OCI-LY3 (cell line): ENCODE data around the gene FADS1.

Source experiments
- H2AFZ ChIP-seq: fragments of 200-600, 300-600 bp; shearing (Covaris generic); 2 replicates; pipeline ENCODE4 v1.6.0; 2014; ENCODE audit warnings: antibody characterized with exemption, low read depth, low read length
- H3K27ac ChIP-seq: fragments of 200-600, 300-600 bp; sonication (generic); 2 replicates; pipeline ENCODE4 v1.5.1; 2014; ENCODE audit warnings: mild to moderate bottlenecking, low read length, moderate library complexity, mixed read lengths
- H3K27me3 ChIP-seq: fragments of 200-600, 300-600 bp; sonication (generic); 2 replicates; pipeline ENCODE4 v1.6.1; 2014; ENCODE audit warnings: low read depth, low read length, mixed read lengths
- H3K36me3 ChIP-seq: fragments of 200-600, 300-600 bp; sonication (generic); replicated peaks from 2 replicates; pipeline ENCODE3; 2014; ENCODE audit warnings: low read depth, low read length, mixed read lengths
- H3K4me1 ChIP-seq: fragments of 300-600, 200-600 bp; sonication (generic); 2 replicates; pipeline ENCODE4 v1.6.1; 2014; ENCODE audit warnings: low read length, mixed read lengths
- H3K4me2 ChIP-seq: fragments of 200-600, 300-600 bp; sonication (generic); 2 replicates; pipeline ENCODE4 v1.6.1; 2014; ENCODE audit warnings: low read length, mixed read lengths
- H3K4me3 ChIP-seq: fragments of 300-600, 200-600 bp; sonication (generic); 2 replicates; pipeline ENCODE4 v1.5.1; 2014; ENCODE audit warnings: antibody characterized with exemption, mild to moderate bottlenecking, low read length, moderate library complexity
- H3K79me2 ChIP-seq: fragments of 300-600, 200-600 bp; shearing (Covaris generic); 2 replicates; pipeline ENCODE4 v1.6.1; 2014; ENCODE audit warnings: mild to moderate bottlenecking, low read length, mixed read lengths
- H3K9ac ChIP-seq: fragments of 300-600, 200-600 bp; shearing (Covaris generic); 2 replicates; pipeline ENCODE4 v1.6.0; 2014; ENCODE audit warnings: mild to moderate bottlenecking, low read length, moderate library complexity
- H3K9me3 ChIP-seq: fragments of 200-600, 300-600 bp; shearing (Covaris generic); 2 replicates; pipeline ENCODE4 v1.6.1; 2014; ENCODE audit warnings: low read length, mixed read lengths; ENCODE audit not compliant: insufficient read depth
- H4K20me1 ChIP-seq: fragments of 200-600, 300-600 bp; sonication (generic); 2 replicates; pipeline ENCODE4 v1.6.1; 2016; ENCODE audit warnings: low read length, mixed read lengths; ENCODE audit not compliant: insufficient read depth
- CTCF ChIP-seq: fragments of 200-600, 300-600 bp; sonication (generic); IDR thresholded peaks from 2 replicates; pipeline ENCODE4 v1.5.1; 2014; ENCODE audit warnings: antibody characterized with exemption, low read length, low read depth
- EZH2phosphoT487 ChIP-seq: fragments of 200-600 bp; shearing (Covaris generic); IDR thresholded peaks from 2 replicates; pipeline ENCODE4 v1.6.1; 2018; ENCODE audit warnings: antibody characterized with exemption, mixed run types, low read depth

FADS1 gene

DNA sequence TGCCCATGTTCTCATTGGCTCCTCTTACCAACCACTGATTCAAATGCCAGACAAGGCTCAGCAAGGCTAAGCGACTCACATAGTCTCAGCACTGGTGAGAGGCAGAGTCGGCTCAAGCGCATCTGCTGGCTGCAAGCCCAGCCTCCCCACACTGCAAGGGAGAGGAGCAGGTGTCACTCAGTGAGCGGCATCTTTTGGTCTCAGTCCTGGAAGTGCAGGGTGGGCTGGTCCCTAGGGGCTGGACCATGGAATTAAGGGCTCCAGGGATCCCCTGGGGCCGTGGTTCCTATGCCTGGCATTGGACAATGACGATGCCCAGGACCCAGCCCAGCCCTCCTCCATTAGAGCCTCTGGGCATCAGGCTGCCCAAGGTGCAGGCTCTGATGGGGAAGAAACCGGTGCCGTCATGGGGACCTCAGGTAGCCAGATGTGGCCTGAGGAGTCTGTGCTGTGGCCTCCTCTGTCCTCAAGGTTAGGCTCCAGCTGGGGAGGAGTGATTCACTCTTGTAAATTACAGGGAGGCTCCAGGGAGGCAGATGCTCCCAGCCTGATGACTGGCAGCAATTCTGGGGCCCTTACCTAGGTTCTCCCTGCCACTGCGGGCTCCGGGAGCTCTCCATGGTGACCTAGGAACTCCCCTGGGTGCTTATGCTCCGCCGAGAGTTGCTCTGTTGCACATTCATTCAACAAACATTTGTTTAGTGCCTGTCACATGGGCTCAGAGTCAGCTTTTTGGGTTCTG, 39.3 kb upstream of the FADS1 start:
- Histone ChIP-seq H3K36me3 (peaks cover 75% of the 10 kb centered on the region), H3K4me2 (no peak overlapping the region), H4K20me1 (peaks cover 11% of the 10 kb centered on the region; the same call in 1 of the 2 replicates), H3K9me3 (no peaks in the 10 kb centered on the region), H3K79me2 (no peaks in the 10 kb centered on the region), H2AFZ (no peak overlapping the region), H3K9ac (no peak overlapping the region), H3K4me3 (no peak overlapping the region), H3K4me1 (no peaks in the 10 kb centered on the region), H3K27me3 (no peaks in the 10 kb centered on the region), H3K27ac (no peak overlapping the region)
- TF ChIP-seq CTCF (no peak), EZH2phosphoT487 (no peak)

DNA sequence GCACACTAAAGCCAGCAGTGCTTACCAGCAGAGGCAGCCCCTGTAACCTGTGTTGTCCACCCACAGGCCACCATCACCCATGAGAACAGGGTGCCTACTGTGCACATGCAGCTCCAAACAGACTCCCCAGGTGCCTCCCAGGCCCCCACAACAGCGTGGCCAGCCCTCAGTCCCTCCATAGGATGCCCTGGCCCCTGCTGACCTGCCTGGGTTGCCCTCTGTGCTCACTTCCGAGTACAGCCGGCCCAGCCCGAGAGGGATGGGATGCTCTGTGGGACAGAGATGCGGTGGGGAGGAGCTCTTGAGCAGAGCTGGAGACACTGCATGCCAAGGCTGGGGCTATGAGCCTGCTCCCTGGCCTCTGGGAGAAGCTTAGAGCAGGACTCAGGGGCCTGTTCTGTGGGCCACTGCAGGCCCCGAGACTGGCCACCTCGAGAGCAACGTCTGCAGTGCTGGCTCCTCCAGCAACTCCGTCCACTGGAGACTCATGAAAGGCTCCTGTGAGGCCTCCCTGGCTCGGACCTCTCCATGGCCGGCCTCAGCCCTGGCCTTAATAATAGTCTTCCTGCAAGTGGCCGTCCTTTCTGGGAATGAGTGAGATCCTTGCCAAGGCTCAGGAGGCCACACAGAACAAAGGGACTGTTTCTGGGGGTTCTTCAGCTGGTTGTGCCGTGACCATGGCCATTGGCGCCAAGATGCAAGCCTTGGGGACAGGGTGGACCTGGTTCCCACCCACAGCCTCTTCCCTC, 38.3 kb upstream of the FADS1 start:
- Histone ChIP-seq H3K4me1 (no peaks in the 10 kb centered on the region), H3K27me3 (no peaks in the 10 kb centered on the region), H3K9me3 (no peaks in the 10 kb centered on the region), H3K4me2 (no peak overlapping the region), H3K4me3 (no peak overlapping the region), H3K36me3 (peaks cover 75% of the 10 kb centered on the region), H3K79me2 (no peaks in the 10 kb centered on the region), H4K20me1 (peaks cover 11% of the 10 kb centered on the region; the same call in 1 of the 2 replicates), H3K9ac (no peak overlapping the region), H2AFZ (no peak overlapping the region), H3K27ac (no peak overlapping the region)
- TF ChIP-seq EZH2phosphoT487 (no peak), CTCF (no peak)

GRCh38 chr11:61854206-61854895, 37.5 kb upstream of the FADS1 start:
- Histone ChIP-seq H3K36me3 (peaks cover 75% of the 10 kb centered on the region), H3K9ac (no peak overlapping the region), H3K4me2 (no peak overlapping the region), H3K27ac (no peak overlapping the region), H3K79me2 (no peaks in the 10 kb centered on the region), H3K4me1 (no peaks in the 10 kb centered on the region), H3K27me3 (no peaks in the 10 kb centered on the region), H3K9me3 (no peaks in the 10 kb centered on the region), H3K4me3 (no peak overlapping the region), H4K20me1 (peaks cover 11% of the 10 kb centered on the region; the same call in 1 of the 2 replicates), H2AFZ (no peak overlapping the region)
- TF ChIP-seq EZH2phosphoT487 (no peak), CTCF (no peak)

DNA sequence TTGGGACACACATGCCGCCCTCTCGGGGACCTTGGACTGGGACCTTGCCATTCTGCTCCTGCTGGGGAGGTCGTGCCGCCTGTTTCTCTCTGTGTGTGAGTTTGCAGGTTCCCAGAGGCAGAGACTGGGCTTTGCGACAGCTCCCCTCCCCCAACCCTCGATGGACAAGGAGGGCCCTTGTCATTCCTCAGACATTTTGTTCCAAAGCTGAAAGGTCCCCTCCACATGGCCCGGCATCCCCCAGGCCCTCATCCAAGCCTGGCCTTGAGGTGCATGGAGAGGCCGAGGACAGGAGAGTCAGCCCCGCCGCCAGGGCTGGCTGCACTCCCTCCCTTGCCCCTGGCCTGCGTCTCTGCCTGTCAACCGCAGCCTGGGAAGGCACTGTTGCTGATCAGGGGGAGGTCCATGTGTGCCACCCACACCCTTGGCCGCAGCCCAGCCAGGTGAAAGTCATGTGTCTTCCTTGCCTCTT, 36.9 kb upstream of the FADS1 start:
- no peak overlapping the region for H3K9ac ChIP-seq
- TF ChIP-seq EZH2phosphoT487: no peak
- TF ChIP-seq CTCF: no peak
- no peaks in the 10 kb centered on the region for H3K27me3 ChIP-seq
- H3K4me2 ChIP-seq: no peak overlapping the region
- H3K36me3 ChIP-seq: peaks cover 78% of the 10 kb centered on the region
- H4K20me1 ChIP-seq: peaks cover 11% of the 10 kb centered on the region; the same call in 1 of the 2 replicates
- no peaks in the 10 kb centered on the region for H3K9me3 ChIP-seq
- H3K4me3 ChIP-seq: no peak overlapping the region
- no peaks in the 10 kb centered on the region for H3K79me2 ChIP-seq
- H3K27ac ChIP-seq: no peak overlapping the region
- no peaks in the 10 kb centered on the region for H3K4me1 ChIP-seq
- no peak overlapping the region for H2AFZ ChIP-seq
